ENCODE data around the gene BOLA1. TPM values are rescaled to one million over a fixed set of nuclear protein-coding genes. Genes with fewer than 3 reads are reported as not detected.

The BOLA1 gene
- total RNA-seq, 1 donor from 2014 or later: 17.6 TPM

GRCh38 chr1:149888999-149889289 lies 10.4 kb upstream of the BOLA1 start:
- FAIRE-seq (no peak), DNase-seq (ENCODE audit: low read depth) (no peak)
- TF ChIP-seq CTCF (IDR thresholded peaks at IDR 0.05; ENCODE audit: insufficient read depth, low read length, severe bottlenecking): no peak
- Histone ChIP-seq H3K4me3 (ENCODE audit: low read depth, low read length) (peak overlapping the region; percentile 55), H3K27me3 (ENCODE audit: control insufficient read depth, insufficient read depth, low read length) (no peaks in the 10 kb centered on the region), H3K36me3 (ENCODE audit: control insufficient read depth, insufficient read depth, low read length) (no peaks in the 10 kb centered on the region)

- H3K27me3 ChIP-seq (ENCODE audit: control insufficient read depth, insufficient read depth, low read length): no peaks in the 10 kb centered on the region
- no peak for FAIRE-seq
- no peak for DNase-seq (ENCODE audit: low read depth)
- H3K36me3 ChIP-seq (ENCODE audit: control insufficient read depth, insufficient read depth, low read length): no peaks in the 10 kb centered on the region
- no peak overlapping the region for H3K4me3 ChIP-seq (ENCODE audit: low read depth, low read length)
- TF ChIP-seq CTCF (IDR thresholded peaks at IDR 0.05; ENCODE audit: insufficient read depth, low read length, severe bottlenecking): no peak
Observed at GRCh38 chr1:149896575-149896974, 2.8 kb upstream of the BOLA1 start.

- Histone ChIP-seq H3K36me3 (ENCODE audit: control insufficient read depth, insufficient read depth, low read length) (no peaks in the 10 kb centered on the region), H3K4me3 (ENCODE audit: low read depth, low read length) (no peak overlapping the region), H3K27me3 (ENCODE audit: control insufficient read depth, insufficient read depth, low read length) (no peaks in the 10 kb centered on the region)
- DNase-seq (ENCODE audit: low read depth): no peak
- TF ChIP-seq CTCF (IDR thresholded peaks at IDR 0.05; ENCODE audit: insufficient read depth, low read length, severe bottlenecking): no peak
- no peak for FAIRE-seq
Observed at GRCh38 chr1:149903836-149904491, 4.6 kb downstream of the BOLA1 start.

- no peak for DNase-seq (ENCODE audit: low read depth)
- Histone ChIP-seq H3K27me3 (ENCODE audit: control insufficient read depth, insufficient read depth, low read length) (no peaks in the 10 kb centered on the region), H3K36me3 (ENCODE audit: control insufficient read depth, insufficient read depth, low read length) (no peaks in the 10 kb centered on the region), H3K4me3 (ENCODE audit: low read depth, low read length) (no peak overlapping the region)
- no peak for FAIRE-seq
- no peak for TF ChIP-seq CTCF (IDR thresholded peaks at IDR 0.05; ENCODE audit: insufficient read depth, low read length, severe bottlenecking)
Observed at GRCh38 chr1:149906570-149907075, 7.3 kb downstream of the BOLA1 start.

GRCh38 chr1:149914545-149914944 lies 15.2 kb downstream of the BOLA1 start:
- no peak overlapping the region for H3K4me3 ChIP-seq (ENCODE audit: low read depth, low read length)
- peaks cover 4% of the 10 kb centered on the region for H3K27me3 ChIP-seq (ENCODE audit: control insufficient read depth, insufficient read depth, low read length)
- TF ChIP-seq CTCF (IDR thresholded peaks at IDR 0.05; ENCODE audit: insufficient read depth, low read length, severe bottlenecking): no peak
- H3K36me3 ChIP-seq (ENCODE audit: control insufficient read depth, insufficient read depth, low read length): no peaks in the 10 kb centered on the region
- FAIRE-seq: no peak
- DNase-seq (ENCODE audit: low read depth): no peak

Data from bronchial epithelial cell (primary cell).